Parathyroid adenoma (tissue), 2 donors: Measurements from ENCODE around the gene DOCK4.

Experiments used
- H2AFZ ChIP-seq: fragments of 300-600 bp; sonication (generic); one replicate; pipeline ENCODE4 v1.7.0; 2017; ENCODE audit warnings: antibody characterized with exemption, mild to moderate bottlenecking
- H3K27ac ChIP-seq: fragments of 300-600 bp; sonication (generic); one replicate; pipeline ENCODE4 v1.7.0; 2017
- H3K27me3 ChIP-seq: fragments of 300-600 bp; sonication (generic); one replicate; pipeline ENCODE4 v1.7.0; 2017; ENCODE audit warnings: low read length; ENCODE audit not compliant: control insufficient read depth, insufficient read depth
- H3K36me3 ChIP-seq: fragments of 300-600 bp; sonication (generic); one replicate; pipeline ENCODE4 v1.7.0; 2017; ENCODE audit warnings: low read length; ENCODE audit not compliant: control insufficient read depth, insufficient read depth
- H3K4me1 ChIP-seq: fragments of 300-600 bp; sonication (generic); one replicate; pipeline ENCODE4 v1.7.0; 2017; ENCODE audit warnings: control low read depth
- H3K4me2 ChIP-seq: fragments of 300-600 bp; sonication (generic); one replicate; pipeline ENCODE4 v1.7.0; 2017; ENCODE audit warnings: low read length
- H3K4me3 ChIP-seq: fragments of 300-600 bp; sonication (generic); one replicate; pipeline ENCODE4 v1.7.0; 2017; ENCODE audit warnings: low read depth, low read length
- H3K79me2 ChIP-seq: fragments of 300-600 bp; sonication (generic); one replicate; pipeline ENCODE4 v1.7.0; 2017; ENCODE audit warnings: control low read depth
- H3K9ac ChIP-seq: fragments of 300-600 bp; sonication (generic); one replicate; pipeline ENCODE4 v1.7.0; 2017; ENCODE audit warnings: mild to moderate bottlenecking
- H3K9me3 ChIP-seq: fragments of 300-600 bp; sonication (generic); one replicate; pipeline ENCODE4 v1.7.0; 2017; ENCODE audit warnings: low read length; ENCODE audit not compliant: control insufficient read depth
- TF ChIP-seq, protein P1 (sequence below): fragments of 300-600 bp; sonication (generic); IDR thresholded peaks from one replicate; pipeline ENCODE4 v1.7.0; 2017; ENCODE audit warnings: antibody characterized with exemption, mild to moderate bottlenecking
- donor health status: primary hyperparathyroidism.

The DOCK4 gene

DNA sequence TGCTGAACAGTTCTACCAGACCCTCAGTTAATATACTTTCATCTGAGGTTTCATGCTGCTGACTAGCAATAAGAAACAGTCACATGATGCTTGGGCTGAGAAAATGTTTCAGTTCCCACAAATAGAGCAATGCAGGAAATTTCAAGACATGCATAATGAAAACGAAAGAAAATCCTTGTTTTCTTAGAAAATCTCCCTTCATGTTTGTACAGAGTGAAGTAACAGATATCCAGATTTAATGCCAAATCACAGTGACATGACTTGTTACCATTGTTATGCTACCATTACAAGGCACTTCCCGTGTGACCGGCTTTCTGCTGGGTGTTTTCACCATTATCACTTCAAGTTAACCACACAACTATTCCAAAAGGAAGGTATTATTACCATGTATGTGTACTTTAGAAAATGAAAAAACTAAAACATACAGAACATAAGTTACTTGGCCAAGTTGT is 121.7 kb downstream of the DOCK4 start:
- Histone ChIP-seq H3K36me3 (no peaks in the 10 kb centered on the region), H2AFZ (no peak overlapping the region), H3K9ac (no peak overlapping the region), H3K4me1 (no peaks in the 10 kb centered on the region), H3K27ac (peak overlapping the region; percentile 17), H3K4me2 (no peak overlapping the region), H3K79me2 (no peaks in the 10 kb centered on the region), H3K27me3 (no peaks in the 10 kb centered on the region), H3K4me3 (no peak overlapping the region), H3K9me3 (no peaks in the 10 kb centered on the region)
- TF ChIP-seq, protein P1, sequence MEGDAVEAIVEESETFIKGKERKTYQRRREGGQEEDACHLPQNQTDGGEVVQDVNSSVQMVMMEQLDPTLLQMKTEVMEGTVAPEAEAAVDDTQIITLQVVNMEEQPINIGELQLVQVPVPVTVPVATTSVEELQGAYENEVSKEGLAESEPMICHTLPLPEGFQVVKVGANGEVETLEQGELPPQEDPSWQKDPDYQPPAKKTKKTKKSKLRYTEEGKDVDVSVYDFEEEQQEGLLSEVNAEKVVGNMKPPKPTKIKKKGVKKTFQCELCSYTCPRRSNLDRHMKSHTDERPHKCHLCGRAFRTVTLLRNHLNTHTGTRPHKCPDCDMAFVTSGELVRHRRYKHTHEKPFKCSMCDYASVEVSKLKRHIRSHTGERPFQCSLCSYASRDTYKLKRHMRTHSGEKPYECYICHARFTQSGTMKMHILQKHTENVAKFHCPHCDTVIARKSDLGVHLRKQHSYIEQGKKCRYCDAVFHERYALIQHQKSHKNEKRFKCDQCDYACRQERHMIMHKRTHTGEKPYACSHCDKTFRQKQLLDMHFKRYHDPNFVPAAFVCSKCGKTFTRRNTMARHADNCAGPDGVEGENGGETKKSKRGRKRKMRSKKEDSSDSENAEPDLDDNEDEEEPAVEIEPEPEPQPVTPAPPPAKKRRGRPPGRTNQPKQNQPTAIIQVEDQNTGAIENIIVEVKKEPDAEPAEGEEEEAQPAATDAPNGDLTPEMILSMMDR, result no peak

DNA sequence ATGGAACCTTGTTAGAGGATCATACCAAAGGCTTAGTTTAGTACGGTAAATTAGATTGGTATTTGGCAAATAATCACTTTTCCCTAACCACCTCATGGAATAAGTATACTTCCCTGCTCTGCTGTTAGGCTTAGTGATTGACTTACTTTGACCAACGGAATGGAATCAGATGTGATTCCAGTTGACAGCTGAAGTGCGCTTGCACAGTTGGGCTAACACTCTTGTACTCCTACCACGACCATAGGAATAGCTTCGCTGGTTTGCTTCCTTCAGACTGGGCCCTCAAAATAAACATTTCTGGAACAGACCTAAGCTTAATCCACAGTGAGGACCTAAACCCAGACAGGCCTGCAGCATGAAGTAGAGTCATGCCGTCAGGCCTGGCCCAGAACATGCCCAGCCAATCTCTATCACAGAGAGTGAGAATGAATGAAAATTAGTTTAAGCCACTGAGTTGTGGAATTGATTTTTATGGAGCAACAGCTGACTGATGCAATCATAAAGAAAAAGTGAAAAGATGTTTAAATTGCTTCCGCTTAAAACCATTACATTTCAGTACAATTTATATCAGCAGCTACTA is 122.3 kb downstream of the DOCK4 start:
- no peaks in the 10 kb centered on the region for H3K36me3 ChIP-seq
- TF ChIP-seq, protein P1, result no peak
- peaks cover 5% of the 10 kb centered on the region for H3K4me1 ChIP-seq
- H2AFZ ChIP-seq, result no peak overlapping the region
- H3K4me3 ChIP-seq, result no peak overlapping the region
- H3K79me2 ChIP-seq, result no peaks in the 10 kb centered on the region
- H3K9me3 ChIP-seq, result no peaks in the 10 kb centered on the region
- H3K27me3 ChIP-seq, result no peaks in the 10 kb centered on the region
- no peak overlapping the region for H3K27ac ChIP-seq
- no peak overlapping the region for H3K4me2 ChIP-seq
- H3K9ac ChIP-seq, result no peak overlapping the region

GRCh38 chr7:112082306-112082705 is 123.9 kb downstream of the DOCK4 start:
- H3K79me2 ChIP-seq, result no peaks in the 10 kb centered on the region
- TF ChIP-seq, protein P1, result no peak
- no peaks in the 10 kb centered on the region for H3K9me3 ChIP-seq
- no peaks in the 10 kb centered on the region for H3K36me3 ChIP-seq
- H3K4me1 ChIP-seq, result peaks cover 5% of the 10 kb centered on the region
- H3K27ac ChIP-seq, result no peak overlapping the region
- no peaks in the 10 kb centered on the region for H3K27me3 ChIP-seq
- H2AFZ ChIP-seq, result no peak overlapping the region
- H3K4me3 ChIP-seq, result no peak overlapping the region
- H3K9ac ChIP-seq, result no peak overlapping the region
- no peak overlapping the region for H3K4me2 ChIP-seq

DNA sequence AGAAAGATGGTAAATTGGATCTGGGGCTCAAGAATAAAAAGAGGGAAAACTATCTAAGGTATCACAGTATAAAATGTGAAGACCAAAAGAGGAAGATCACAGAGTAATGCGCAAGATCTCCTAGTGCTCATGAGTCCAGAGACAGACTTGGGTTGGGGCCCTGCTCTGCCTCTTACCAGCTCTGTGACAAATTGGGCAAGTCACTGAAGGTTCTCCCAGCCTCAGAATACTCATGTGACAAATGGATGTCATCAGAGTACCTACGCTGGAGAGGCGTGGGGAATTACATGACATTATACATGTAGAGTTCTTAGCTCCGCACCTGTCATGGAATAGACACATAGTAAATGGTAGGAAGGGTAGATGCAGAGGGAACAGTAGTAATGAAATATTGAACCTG is 124.4 kb downstream of the DOCK4 start:
- H3K4me1 ChIP-seq, result peaks cover 5% of the 10 kb centered on the region
- no peak overlapping the region for H2AFZ ChIP-seq
- H3K4me3 ChIP-seq, result no peak overlapping the region
- H3K27ac ChIP-seq, result no peak overlapping the region
- no peak overlapping the region for H3K9ac ChIP-seq
- H3K27me3 ChIP-seq, result no peaks in the 10 kb centered on the region
- no peaks in the 10 kb centered on the region for H3K79me2 ChIP-seq
- no peaks in the 10 kb centered on the region for H3K36me3 ChIP-seq
- H3K9me3 ChIP-seq, result no peaks in the 10 kb centered on the region
- H3K4me2 ChIP-seq, result no peak overlapping the region
- TF ChIP-seq, protein P1, result no peak

- no peaks in the 10 kb centered on the region for H3K79me2 ChIP-seq
- no peak overlapping the region for H3K9ac ChIP-seq
- no peaks in the 10 kb centered on the region for H3K27me3 ChIP-seq
- TF ChIP-seq, protein P1, result no peak
- no peaks in the 10 kb centered on the region for H3K9me3 ChIP-seq
- H3K4me1 ChIP-seq, result peaks cover 5% of the 10 kb centered on the region
- peak overlapping the region; percentile 3 for H3K27ac ChIP-seq
- no peak overlapping the region for H3K4me3 ChIP-seq
- H3K36me3 ChIP-seq, result no peaks in the 10 kb centered on the region
- peak overlapping the region; percentile 15 for H3K4me2 ChIP-seq
- no peak overlapping the region for H2AFZ ChIP-seq
Observed at GRCh38 chr7:112080978-112081377, 125.2 kb downstream of the DOCK4 start.
